HepG2 (cell line): ENCODE measurements around the gene C4orf17. TPM values are rescaled to one million over a fixed set of nuclear protein-coding genes. Genes with fewer than 3 reads are reported as not detected.

ENCODE experiments used
- ATAC-seq: fragments of 200-7000 bp; cut with Tn5 transposase; 3 replicates; pipeline ENCODE4 v1.9.1; 2020; ENCODE audit warnings: mild to moderate bottlenecking, moderate library complexity
- BruUV-seq: library from RNA; stranded (reverse); fragments of 400-500 nt; replicated peaks from 2 replicates; lab custom pipeline; 2021; lab: Mats Ljungman, UMichigan
- CTCF ChIA-PET: fragments of 300-600 bp; formaldehyde crosslinking; extraction: SDS; loops from one replicate; lab custom pipeline; 2021; ENCODE audit warnings: low total read pairs, inconsistent platforms, low intra/inter-chr PET ratio; lab: Yijun Ruan, JAX
- POLR2A ChIA-PET: fragments of 350-600 bp; sonication (Branson Sonifier 250); formaldehyde crosslinking; loops from one replicate; lab custom pipeline; 2020; ENCODE audit warnings: antibody characterized with exemption, inconsistent platforms; lab: Yijun Ruan, JAX
- DNase-seq: peaks from one replicate; pipeline ENCODE4 v3.0.0-alpha.2; 2015; ENCODE audit warnings: low spot score
- FAIRE-seq: peaks from 3 replicates; lab custom pipeline; 2011; peaks lifted over from hg19 to GRCh38; lab: Jason Lieb, UNC
- H2AFZ ChIP-seq: one replicate; pipeline ENCODE4 v1.6.1; 2011; ENCODE audit warnings: low read length, inconsistent platforms
- H3K27ac ChIP-seq: fragments of 300-600 bp; 3 replicates; pipeline ENCODE4 v1.8.0; 2011; ENCODE audit warnings: mixed run types, mild to moderate bottlenecking, mixed read lengths, low read length, inconsistent platforms; ENCODE audit not compliant: insufficient read depth; ENCODE audit errors: extremely low read length
- H3K27me3 ChIP-seq, 2 experiments: fragments of 200-600 bp in 1 of 2; 2 replicates in 1 of 2; 3 replicates in 1 of 2; pipeline versions ENCODE4 v1.6.0 to v1.8.0; 2011; ENCODE audit warnings: low read length in 2 of 2, mild to moderate bottlenecking in 2 of 2, moderate library complexity in 2 of 2, inconsistent platforms in 1 of 2; ENCODE audit not compliant: insufficient read depth in 2 of 2, control insufficient read depth in 1 of 2
- H3K36me3 ChIP-seq, 2 experiments: fragments of 200-600 bp in 1 of 2; replicated peaks in 1 of 2; 2 replicates in 1 of 2; 3 replicates in 1 of 2; pipeline versions ENCODE4 v1.5.1 to v1.8.0; 2011; ENCODE audit warnings: low read length in 2 of 2, inconsistent platforms in 1 of 2; ENCODE audit not compliant: insufficient read depth in 2 of 2, control insufficient read depth in 1 of 2
- H3K4me1 ChIP-seq: 2 replicates; pipeline ENCODE4 v1.5.1; 2012; ENCODE audit warnings: low read length, inconsistent platforms; ENCODE audit not compliant: insufficient read depth
- H3K4me2 ChIP-seq: 2 replicates; pipeline ENCODE4 v1.6.0; 2011; ENCODE audit warnings: low read depth, low read length, inconsistent platforms
- H3K4me3 ChIP-seq, 3 experiments: fragments of 200-600 bp in 1 of 3; sonication (generic), shearing (Covaris generic) in 1 of 3; replicated peaks in 1 of 3; 2 replicates each; pipeline ENCODE4 v1.5.1; 2011 to 2016; ENCODE audit warnings: low read length in 3 of 3, inconsistent platforms in 2 of 3, low read depth in 2 of 3, mild to moderate bottlenecking in 2 of 3, control low read depth in 1 of 3, mixed read lengths in 1 of 3; ENCODE audit not compliant: insufficient read depth in 1 of 3
- H3K79me2 ChIP-seq: one replicate; pipeline ENCODE4 v1.6.1; 2011; ENCODE audit warnings: low read length, inconsistent platforms; ENCODE audit not compliant: insufficient read depth
- H3K9ac ChIP-seq: 2 replicates; pipeline ENCODE4 v1.6.0; 2011; ENCODE audit warnings: mild to moderate bottlenecking, low read depth, low read length, inconsistent platforms; ENCODE audit not compliant: insufficient read depth
- H3K9me3 ChIP-seq: 2 replicates; pipeline ENCODE4 v1.5.1; 2012; ENCODE audit warnings: mild to moderate bottlenecking, low read length
- H4K20me1 ChIP-seq: 2 replicates; pipeline ENCODE4 v1.6.0; 2011; ENCODE audit warnings: inconsistent platforms, mild to moderate bottlenecking, low read length, moderate library complexity; ENCODE audit not compliant: insufficient read depth
- ELF1 ChIP-seq: sonication (generic); formaldehyde crosslinking; IDR thresholded peaks from 2 replicates; pipeline ENCODE4 v1.4.0; 2020; ENCODE audit warnings: missing genetic modification reagents
- HBP1 ChIP-seq: IDR thresholded peaks from 2 replicates; pipeline ENCODE4 v1.6.1; 2016; ENCODE audit warnings: low read depth, control low read depth
- HNRNPL ChIP-seq: fragments of 200-400 bp; formaldehyde crosslinking; IDR thresholded peaks from 2 replicates; pipeline ENCODE4 v1.6.1; 2017; ENCODE audit warnings: mild to moderate bottlenecking, low read depth, low read length
- JDP2 ChIP-seq: sonication (generic); formaldehyde crosslinking; IDR thresholded peaks from 2 replicates; pipeline ENCODE4 v1.8.1; 2022; ENCODE audit warnings: missing genetic modification reagents, borderline replicate concordance
- MAX ChIP-seq: IDR thresholded peaks from 2 replicates; pipeline ENCODE4 v1.6.1; 2012; ENCODE audit warnings: inconsistent platforms
- MED8 ChIP-seq: sonication (generic); formaldehyde crosslinking; IDR thresholded peaks from 2 replicates; pipeline ENCODE4 v1.8.1; 2023; ENCODE audit warnings: mild to moderate bottlenecking, missing genetic modification reagents; ENCODE audit not compliant: insufficient replicate concordance
- ONECUT2 ChIP-seq: sonication (generic); formaldehyde crosslinking; IDR thresholded peaks from 2 replicates; pipeline ENCODE4 v1.4.0; 2020; ENCODE audit warnings: missing genetic modification reagents
- PBX2 ChIP-seq: IDR thresholded peaks from 2 replicates; pipeline ENCODE4 v1.6.1; 2016; ENCODE audit warnings: control low read depth
- SMARCE1 ChIP-seq: fragments of 450-650 bp; IDR thresholded peaks from 2 replicates; pipeline ENCODE4 v1.6.1; 2017; ENCODE audit warnings: borderline replicate concordance
- SUZ12 ChIP-seq: fragments of 150-350 bp; IDR thresholded peaks from 2 replicates; pipeline ENCODE4 v1.6.1; 2014; ENCODE audit warnings: low read depth, low read length
- TBP ChIP-seq: sonication (generic); formaldehyde crosslinking; IDR thresholded peaks from 2 replicates; pipeline ENCODE4 v1.5.0; 2020; ENCODE audit warnings: missing genetic modification reagents
- ZFP41 ChIP-seq: sonication (generic); formaldehyde crosslinking; IDR thresholded peaks from 2 replicates; pipeline ENCODE4 v1.4.0; 2020; ENCODE audit warnings: mild to moderate bottlenecking, missing genetic modification reagents, borderline replicate concordance
- ZKSCAN5 ChIP-seq: sonication (generic); formaldehyde crosslinking; IDR thresholded peaks from 2 replicates; pipeline ENCODE4 v1.5.1; 2020; ENCODE audit warnings: mild to moderate bottlenecking, missing genetic modification reagents
- ZMYM4 ChIP-seq: sonication (generic); formaldehyde crosslinking; IDR thresholded peaks from 2 replicates; pipeline ENCODE4 v1.8.1; 2023; ENCODE audit warnings: mild to moderate bottlenecking, missing genetic modification reagents
- ZNF234 ChIP-seq: sonication (generic); formaldehyde crosslinking; conservative IDR thresholded peaks from 2 replicates; pipeline ENCODE4 v1.5.1; 2020; ENCODE audit warnings: mild to moderate bottlenecking, missing genetic modification reagents
- ZNF3 ChIP-seq: IDR thresholded peaks from 2 replicates; pipeline ENCODE4 v1.7.0; 2017; ENCODE audit warnings: inconsistent platforms
- ZNF546 ChIP-seq: sonication (generic); formaldehyde crosslinking; conservative IDR thresholded peaks from 2 replicates; pipeline ENCODE4 v1.8.1; 2023; ENCODE audit warnings: mild to moderate bottlenecking, missing genetic modification reagents
- ZNF550 ChIP-seq: sonication (generic); formaldehyde crosslinking; IDR thresholded peaks from 2 replicates; pipeline ENCODE4 v1.4.0; 2020; ENCODE audit warnings: mild to moderate bottlenecking, missing genetic modification reagents, borderline replicate concordance
- ZNF747 ChIP-seq: sonication (generic); formaldehyde crosslinking; IDR thresholded peaks from 2 replicates; pipeline ENCODE4 v1.8.1; 2023; ENCODE audit warnings: missing genetic modification reagents, mild to moderate bottlenecking, borderline replicate concordance
- ZSCAN29 ChIP-seq: sonication (generic); formaldehyde crosslinking; conservative IDR thresholded peaks from 2 replicates; pipeline ENCODE4 v1.4.0; 2020; ENCODE audit warnings: mild to moderate bottlenecking, missing genetic modification reagents
- WGBS: methylation state at CpG from one replicate; pipeline ENCODE4 v1.1.6; 2017; ENCODE audit warnings: low lambda C conversion rate; 5-methylcytosine and 5-hydroxymethylcytosine counted together
- in situ Hi-C: cut with HindIII; loops from 2 replicates; pipeline ENCODE4 v1.10.0; 2017; ENCODE audit warnings: low pct_unique_long_range_greater_than_20kb; ENCODE audit not compliant: extremely low pct_ligation_motif_present
- intact Hi-C: fragments of 100-400 bp; cut with micrococcal nuclease; formaldehyde crosslinking; loops from one replicate; pipeline ENCODE4 v1.10.0; 2022; ENCODE audit not compliant: unreplicated experiment
- polyA plus RNA-seq, 8 experiments: library from polyadenylated mRNA; depleted of rRNA in 3 of 8; stranded (reverse) in 7 of 8; unstranded in 1 of 8; fragments of >200 nt; fragmentation: Illumina TruSeq in 4 of 8; extraction: Trizol in 4 of 8; gene quantifications; 2 replicates each; pipeline versions ENCODE4 v1.2.1 to v1.2.3, GENCODE V29; 2011 to 2016; ENCODE audit warnings: low read depth in 4 of 8, missing spikeins in 1 of 8, mixed read lengths in 1 of 8; ENCODE audit not compliant: insufficient read depth in 1 of 8
- total RNA-seq, 5 experiments: library from RNA; depleted of rRNA; stranded (reverse); fragments of >200 nt; fragmentation: Illumina TruSeq; extraction: Trizol; gene quantifications; 2 replicates each; pipeline ENCODE4 v1.2.3, GENCODE V29; 2016; ENCODE audit warnings: low read depth in 1 of 5

The C4orf17 gene
- total and polyA plus RNA-seq, 2 of the 13 experiments (the other 11 are each of a cell fraction or from before 2014, with no cell fraction given) = not detected

- BruUV-seq = no TSS peak
- H3K27ac ChIP-seq = no peak overlapping the region
- H3K9ac ChIP-seq = no peak overlapping the region
- H3K4me3 ChIP-seq = no peak overlapping the region
- no peaks in the 10 kb centered on the region for H3K79me2 ChIP-seq
- H3K9me3 ChIP-seq = no peaks in the 10 kb centered on the region
- CTCF ChIA-PET = no interaction called here
- TF ChIP-seq ONECUT2 (CRISPR knock-in tag) (no peak), TBP (CRISPR knock-in tag) (no peak), ZNF550 (CRISPR knock-in tag) (no peak), HNRNPL (no peak), ZNF747 (no peak), MED8 (CRISPR knock-in tag) (no peak), MAX (no peak), SMARCE1 (no peak), ELF1 (no peak), ZSCAN29 (CRISPR knock-in tag) (no peak), ZNF546 (CRISPR knock-in tag) (no peak), ZMYM4 (CRISPR knock-in tag) (no peak), PBX2 (CRISPR knock-in tag) (no peak), ZNF3 (CRISPR knock-in tag) (no peak), HBP1 (no peak), ZKSCAN5 (CRISPR knock-in tag) (no peak), ZFP41 (no peak), SUZ12 (no peak), ZNF234 (CRISPR knock-in tag) (no peak), JDP2 (CRISPR knock-in tag) (no peak)
- DNase-seq (no peak), ATAC-seq (peak; percentile 38; the same call in 2 of the 3 replicates), FAIRE-seq (no peak)
- no peak overlapping the region for H3K4me2 ChIP-seq
- intact Hi-C loops (no loop called here), in situ Hi-C loops (no loop called here)
- H3K36me3 ChIP-seq = no peaks in the 10 kb centered on the region
- H2AFZ ChIP-seq = no peak overlapping the region
- POLR2A ChIA-PET = no interaction called here
- H3K27me3 ChIP-seq = peaks cover 0 to 3% of the 10 kb centered on the region in 2 experiments; a peak in 1 of 5 replicates
- H3K4me1 ChIP-seq = peaks cover 26% of the 10 kb centered on the region
- WGBS = 22% methylated on average over 4 of the region's 4 CpGs
- no peaks in the 10 kb centered on the region for H4K20me1 ChIP-seq
These were observed 26.9 kb downstream of the C4orf17 start for GRCh38 chr4:99537674-99538073.
